PC-3 (cell line): ENCODE measurements around the gene TGFBI. TPM values are rescaled to one million over a fixed set of nuclear protein-coding genes. Genes with fewer than 3 reads are reported as not detected.
A peak's percentile ranks its signal among the peaks of the same experiment; 100 is the strongest.

Source experiments
- ATAC-seq: fragments of 200-7000 bp; cut with Tn5 transposase; 2 replicates; pipeline ENCODE4 v1.9.1; 2020; ENCODE audit warnings: mild to moderate bottlenecking, moderate library complexity
- BruUV-seq: library from RNA; stranded (reverse); fragments of 400-500 nt; replicated peaks from 2 replicates; lab custom pipeline; 2021; lab: Mats Ljungman, UMichigan
- CTCF ChIA-PET: fragments of 300-600 bp; sonication (Branson Sonifier 250); formaldehyde crosslinking; loops from one replicate; lab custom pipeline; 2022; ENCODE audit warnings: antibody characterized with exemption; lab: Charles Lee
- POLR2A ChIA-PET: fragments of 300-600 bp; sonication (Branson Sonifier 250); formaldehyde crosslinking; loops from one replicate; lab custom pipeline; 2022; ENCODE audit warnings: antibody characterized with exemption; ENCODE audit not compliant: unreplicated experiment; lab: Charles Lee
- DNase-seq: peaks from one replicate; pipeline ENCODE4 v3.0.0-alpha.2; 2015
- H2AFZ ChIP-seq: fragments of 300-600 bp; sonication (generic); 2 replicates; pipeline ENCODE4 v1.6.0; 2016; ENCODE audit warnings: antibody characterized with exemption, low read length
- H3F3A ChIP-seq: fragments of 300-600 bp; sonication (generic); one replicate; pipeline ENCODE4 v1.6.0; 2017; ENCODE audit warnings: antibody characterized with exemption, low read length, control low read depth, mild to moderate bottlenecking; ENCODE audit not compliant: unreplicated experiment
- H3K27ac ChIP-seq: fragments of 300-600 bp; sonication (generic); 2 replicates; pipeline ENCODE4 v1.5.1; 2016; ENCODE audit warnings: mild to moderate bottlenecking, low read length
- H3K27me3 ChIP-seq: fragments of 300-600 bp; sonication (generic); 2 replicates; pipeline ENCODE4 v1.6.1; 2016; ENCODE audit warnings: low read length, mixed read lengths
- H3K36me3 ChIP-seq: fragments of 300-600 bp; sonication (generic); 2 replicates; pipeline ENCODE4 v1.6.1; 2016; ENCODE audit warnings: low read depth, mixed run types, low read length, mixed read lengths
- H3K4me1 ChIP-seq: fragments of 300-600 bp; sonication (generic); 2 replicates; pipeline ENCODE4 v1.5.1; 2016; ENCODE audit warnings: low read length; ENCODE audit not compliant: insufficient read depth
- H3K4me2 ChIP-seq: fragments of 300-600 bp; sonication (generic); 2 replicates; pipeline ENCODE4 v1.6.0; 2016; ENCODE audit warnings: low read length
- H3K4me3 ChIP-seq: fragments of 300-600 bp; sonication (generic); 2 replicates; pipeline ENCODE4 v1.5.1; 2016; ENCODE audit warnings: mild to moderate bottlenecking, low read length, mixed read lengths
- H3K79me2 ChIP-seq: fragments of 300-600 bp; sonication (generic); 2 replicates; pipeline ENCODE4 v1.6.1; 2017; ENCODE audit warnings: low read length, mixed read lengths
- H3K9ac ChIP-seq: fragments of 300-600 bp; sonication (generic); 2 replicates; pipeline ENCODE4 v1.6.0; 2016; ENCODE audit warnings: mild to moderate bottlenecking, low read length
- H3K9me2 ChIP-seq: fragments of 300-600 bp; sonication (generic); replicated peaks from 2 replicates; pipeline ENCODE4 v1.6.1; 2016; ENCODE audit warnings: mixed run types, low read length, mixed read lengths
- H3K9me3 ChIP-seq: fragments of 300-600 bp; sonication (generic); 2 replicates; pipeline ENCODE4 v1.6.1; 2016; ENCODE audit warnings: low read length, mixed read lengths
- H4K20me1 ChIP-seq: fragments of 300-600 bp; sonication (generic); 2 replicates; pipeline ENCODE4 v1.6.1; 2016; ENCODE audit warnings: low read length, mixed read lengths
- CTCF ChIP-seq: fragments of 300-600 bp; sonication (generic); conservative IDR thresholded peaks from 2 replicates; pipeline ENCODE4 v1.5.1; 2017; ENCODE audit warnings: antibody characterized with exemption, low read depth, mild to moderate bottlenecking, low read length
- EZH2 ChIP-seq: fragments of 300-600 bp; sonication (generic); IDR thresholded peaks from one replicate; pipeline ENCODE4 v1.6.1; 2017; ENCODE audit warnings: antibody characterized with exemption, mild to moderate bottlenecking, low read length; ENCODE audit not compliant: unreplicated experiment
- EZH2phosphoT487 ChIP-seq: fragments of 300-600 bp; sonication (generic); IDR thresholded peaks from 2 replicates; pipeline ENCODE4 v1.6.1; 2018; ENCODE audit warnings: mild to moderate bottlenecking, antibody characterized with exemption, low read length, borderline replicate concordance
- intact Hi-C: fragments of 100-400 bp; cut with micrococcal nuclease; formaldehyde crosslinking; loops from 2 replicates; pipeline ENCODE4 v1.9.0; 2023
- total RNA-seq: library from RNA; depleted of rRNA; stranded (reverse); fragments of >200 nt; gene quantifications from 2 replicates; pipeline ENCODE4 v1.2.3, GENCODE V29; 2014

Gene TGFBI
- total RNA-seq, 1 experiment from 2014 or later: 4.8 TPM

GRCh38 chr5:136058972-136059354 lies 30.2 kb downstream of the TGFBI start:
- ChIA-PET CTCF (no interaction called here), POLR2A (no interaction called here)
- Histone ChIP-seq H3K9ac (no peak overlapping the region), H3K79me2 (no peaks in the 10 kb centered on the region), H3K27me3 (no peaks in the 10 kb centered on the region), H2AFZ (no peak overlapping the region), H3K36me3 (no peaks in the 10 kb centered on the region), H3K27ac (no peak overlapping the region), H4K20me1 (no peaks in the 10 kb centered on the region), H3K9me2 (no peaks in the 10 kb centered on the region), H3K4me3 (no peak overlapping the region), H3K4me2 (0 out of 2 replicates have a peak overlapping the region, but pooled peaks have one; percentile 63), H3K9me3 (no peaks in the 10 kb centered on the region), H3K4me1 (peaks cover 30% of the 10 kb centered on the region), H3F3A (peaks cover 6% of the 10 kb centered on the region)
- no TSS peak for BruUV-seq
- ATAC-seq: no peak
- TF ChIP-seq EZH2: no peak
- intact Hi-C loops: loop anchor here (2.0 kb wide), 1 partner anchor 22 kb away; no protein-coding TSS in a partner anchor
- no peak for DNase-seq

GRCh38 chr5:136060963-136061362 lies 32.2 kb downstream of the TGFBI start:
- H3F3A ChIP-seq: peaks cover 6% of the 10 kb centered on the region
- H3K27me3 ChIP-seq: no peaks in the 10 kb centered on the region
- POLR2A ChIA-PET: no interaction called here
- ATAC-seq: no peak
- H4K20me1 ChIP-seq: no peaks in the 10 kb centered on the region
- H3K4me2 ChIP-seq: no peak overlapping the region
- H3K79me2 ChIP-seq: no peaks in the 10 kb centered on the region
- no peak overlapping the region for H3K4me3 ChIP-seq
- no peaks in the 10 kb centered on the region for H3K9me3 ChIP-seq
- H3K36me3 ChIP-seq: no peaks in the 10 kb centered on the region
- H3K9ac ChIP-seq: no peak overlapping the region
- no peak for DNase-seq
- H3K4me1 ChIP-seq: peaks cover 24% of the 10 kb centered on the region
- no peaks in the 10 kb centered on the region for H3K9me2 ChIP-seq
- no peak for TF ChIP-seq EZH2phosphoT487
- no peak for TF ChIP-seq EZH2
- no peak for TF ChIP-seq CTCF
- H2AFZ ChIP-seq: no peak overlapping the region
- CTCF ChIA-PET: no interaction called here
- BruUV-seq: no TSS peak
- H3K27ac ChIP-seq: no peak overlapping the region
- intact Hi-C loops: loop anchor here (10.0 kb wide), 1 partner anchor 496 kb away; no protein-coding TSS in a partner anchor

GRCh38 chr5:136061630-136062365 lies 33.0 kb downstream of the TGFBI start:
- TF ChIP-seq EZH2phosphoT487 (no peak), EZH2 (no peak), CTCF (no peak)
- H3F3A ChIP-seq: peaks cover 6% of the 10 kb centered on the region
- intact Hi-C loops: loop anchor here (1.0 to 10.0 kb wide), 3 partner anchors 116 to 497 kb away; no protein-coding TSS in a partner anchor
- no peak overlapping the region for H2AFZ ChIP-seq
- no peaks in the 10 kb centered on the region for H3K9me2 ChIP-seq
- no peaks in the 10 kb centered on the region for H3K9me3 ChIP-seq
- no peaks in the 10 kb centered on the region for H3K27me3 ChIP-seq
- no peaks in the 10 kb centered on the region for H4K20me1 ChIP-seq
- DNase-seq (no peak), ATAC-seq (no peak)
- BruUV-seq: no TSS peak
- H3K27ac ChIP-seq: no peak overlapping the region
- no peak overlapping the region for H3K4me3 ChIP-seq
- no peak overlapping the region for H3K4me2 ChIP-seq
- ChIA-PET POLR2A (no interaction called here), CTCF (no interaction called here)
- no peaks in the 10 kb centered on the region for H3K79me2 ChIP-seq
- peaks cover 23% of the 10 kb centered on the region for H3K4me1 ChIP-seq
- no peak overlapping the region for H3K9ac ChIP-seq
- H3K36me3 ChIP-seq: no peaks in the 10 kb centered on the region
